ENCODE measurements around the gene TBL2. TPM values are rescaled to one million over a fixed set of nuclear protein-coding genes. Genes with fewer than 3 reads are reported as not detected.

The TBL2 gene
- total and polyA plus RNA-seq, 2 of the 4 experiments (the other 2 are of a cell fraction): 72.6 to 94.1 TPM

GRCh38 chr7:73556208-73557107 is 21.9 kb downstream of the TBL2 start:
- dilution Hi-C loops (cut with HindIII; ENCODE audit: low sequenced_read_pairs, unreplicated experiment): no loop called here
- peaks cover 7% of the 10 kb centered on the region for H3K36me3 ChIP-seq (ENCODE audit: control insufficient read depth, insufficient read depth, low read length)
- DNase-seq (peak; percentile 20), ATAC-seq (ENCODE audit: low read depth) (no peak)
- peak overlapping the region; percentile 75 for H3K4me2 ChIP-seq (ENCODE audit: low read depth, low read length)
- no peak overlapping the region for H3K56ac ChIP-seq (ENCODE audit: extremely low read depth, insufficient read depth, low read length)
- peaks cover 35% of the 10 kb centered on the region for H4K20me1 ChIP-seq (ENCODE audit: insufficient read depth, low read length)
- H2AFZ ChIP-seq (replicated peaks; ENCODE audit: low read length, poor library complexity): peak overlapping the region; percentile 80
- ChIA-PET CTCF (interaction anchor here (0.5 kb wide), 1 partner anchor 10 kb away, joined by 4 read pairs; no protein-coding TSS in a partner anchor), POLR2A (ENCODE audit: unreplicated experiment) (no interaction called here)
- H4K8ac ChIP-seq (ENCODE audit: low read depth in 2 of 2, low read length in 2 of 2): no peak overlapping the region; a peak in 2 of 4 replicates
- H3K14ac ChIP-seq (replicated peaks; ENCODE audit: low read depth, low read length): peak overlapping the region; percentile 23; the same call in 1 of the 2 replicates
- H4K91ac ChIP-seq (ENCODE audit: insufficient read depth, low read depth, low read length): no peak overlapping the region
- H3K4me1 ChIP-seq (ENCODE audit: control insufficient read depth, insufficient read depth, low read length): peaks cover 13% of the 10 kb centered on the region
- H3K79me1 ChIP-seq (ENCODE audit: low read depth in 1 of 2, low read length in 2 of 2): peaks cover 15 to 45% of the 10 kb centered on the region in 2 experiments
- H2BK120ac ChIP-seq (ENCODE audit: low read depth, low read length): no peak overlapping the region
- H3K27ac ChIP-seq (ENCODE audit: insufficient read depth, low read length): peak overlapping the region; percentile 62
- H3K27me3 ChIP-seq (ENCODE audit: control insufficient read depth, insufficient read depth, low read length): no peaks in the 10 kb centered on the region
- H3K23ac ChIP-seq (ENCODE audit: low read depth, low read length): peak overlapping the region; percentile 2; the same call in 1 of the 2 replicates
- intact Hi-C loops (cut with micrococcal nuclease): loop anchor here (2.0 kb wide), 1 partner anchor 34 kb away; the partner anchor contains the start of gene BAZ1B
- H2BK15ac ChIP-seq (ENCODE audit: low read depth, low read length): no peak overlapping the region
- TF ChIP-seq, protein P1, sequence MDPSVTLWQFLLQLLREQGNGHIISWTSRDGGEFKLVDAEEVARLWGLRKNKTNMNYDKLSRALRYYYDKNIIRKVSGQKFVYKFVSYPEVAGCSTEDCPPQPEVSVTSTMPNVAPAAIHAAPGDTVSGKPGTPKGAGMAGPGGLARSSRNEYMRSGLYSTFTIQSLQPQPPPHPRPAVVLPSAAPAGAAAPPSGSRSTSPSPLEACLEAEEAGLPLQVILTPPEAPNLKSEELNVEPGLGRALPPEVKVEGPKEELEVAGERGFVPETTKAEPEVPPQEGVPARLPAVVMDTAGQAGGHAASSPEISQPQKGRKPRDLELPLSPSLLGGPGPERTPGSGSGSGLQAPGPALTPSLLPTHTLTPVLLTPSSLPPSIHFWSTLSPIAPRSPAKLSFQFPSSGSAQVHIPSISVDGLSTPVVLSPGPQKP (IDR thresholded peaks at IDR 0.05; ENCODE audit: borderline replicate concordance, low read depth, low read length): no peak
- no peak for TF ChIP-seq BHLHE40 (IDR thresholded peaks at IDR 0.05; ENCODE audit: low read depth, low read length)
- TF ChIP-seq USF2 (IDR thresholded peaks at IDR 0.05; ENCODE audit: low read depth, low read length): no peak
- TF ChIP-seq MAZ (IDR thresholded peaks at IDR 0.05; ENCODE audit: borderline replicate concordance, low read depth, low read length): no peak
- TF ChIP-seq POLR2A (IDR thresholded peaks at IDR 0.05; ENCODE audit: low read depth, low read length): no peak; the same call in 1 of the 2 replicates
- no peak for TF ChIP-seq CTCF (conservative IDR thresholded peaks at IDR 0.05; ENCODE audit: low read depth, low read length)
- TF ChIP-seq RCOR1 (IDR thresholded peaks at IDR 0.05; ENCODE audit: insufficient replicate concordance, low read length): no peak
- no peak for TF ChIP-seq RAD21 (IDR thresholded peaks at IDR 0.05; ENCODE audit: low read length)
- TF ChIP-seq FOS (IDR thresholded peaks at IDR 0.05; ENCODE audit: low read depth, low read length): no peak
- TF ChIP-seq CEBPB (IDR thresholded peaks at IDR 0.05; ENCODE audit: low read depth, low read length): no peak
- no peak for TF ChIP-seq NFE2L2 (IDR thresholded peaks at IDR 0.05; ENCODE audit: low read depth, low read length)
- TF ChIP-seq RFX5 (IDR thresholded peaks at IDR 0.05; ENCODE audit: low read depth, low read length): no peak
- no peak for TF ChIP-seq MXI1 (IDR thresholded peaks at IDR 0.05; ENCODE audit: borderline replicate concordance, low read depth, low read length)
- no peak overlapping the region for H2BK20ac ChIP-seq (ENCODE audit: low read depth, low read length)
- H2AK5ac ChIP-seq (ENCODE audit: low read depth, low read length): peak overlapping the region; percentile 12; the same call in 1 of the 2 replicates
- H2AK9ac ChIP-seq (replicated peaks; ENCODE audit: low read depth, low read length, poor library complexity): peak overlapping the region; percentile 33
- peak overlapping the region; percentile 4 for H2BK5ac ChIP-seq (ENCODE audit: low read depth, low read length, poor library complexity, severe bottlenecking)
- no peak overlapping the region for H4K5ac ChIP-seq (ENCODE audit: low read depth, low read length)
- H3K18ac ChIP-seq (ENCODE audit: low read depth, low read length): no peak overlapping the region
- peaks cover 14% of the 10 kb centered on the region for H3K9me1 ChIP-seq (ENCODE audit: insufficient read depth, low read length)
- peak overlapping the region; percentile 80 for H3K9ac ChIP-seq (ENCODE audit: low read depth, low read length)
- peak overlapping the region; percentile 72 for H3K4me3 ChIP-seq (ENCODE audit: insufficient read depth, low read depth, low read length)
- no peaks in the 10 kb centered on the region for H3K9me3 ChIP-seq (ENCODE audit: control insufficient read depth, insufficient read depth, low read length)
- in situ Hi-C loops (cut with MboI; ENCODE audit: low sequenced_read_pairs): no loop called here
- TSS peak; percentile 41 for BruUV-seq (replicated peaks)
- H3K4ac ChIP-seq (ENCODE audit: low read depth, low read length): no peak overlapping the region; the same call in 1 of the 2 replicates
- WGBS, 2 experiments (ENCODE audit: extremely low coverage in 2 of 2, insufficient read length in 1 of 2): 77% methylated on average over 6 of the region's 28 CpGs; no CpG with 5 or more reads in 1 of the 2 experiments

Data from IMR-90 (cell line).